SK-N-SH (cell line): Measurements from ENCODE around the gene SETD5. TPM values are rescaled to one million over a fixed set of nuclear protein-coding genes. Genes with fewer than 3 reads are reported as not detected.
A peak's percentile ranks its signal among the peaks of the same experiment; 100 is the strongest.

Experiments used
- CTCF ChIA-PET: fragments of 300-600, 350-600 bp; formaldehyde crosslinking; extraction: SDS; loops from one replicate; lab custom pipeline; 2021; lab: Yijun Ruan, JAX
- POLR2A ChIA-PET: fragments of 350-600 bp; sonication (Branson Sonifier 250); formaldehyde crosslinking; extraction: SDS; loops from one replicate; lab custom pipeline; 2020; ENCODE audit warnings: antibody characterized with exemption, inconsistent platforms; lab: Yijun Ruan, JAX
- DNase-seq: peaks from one replicate; pipeline ENCODE4 v3.0.0; 2012
- H2AFZ ChIP-seq: fragments of 200-600 bp; sonication (generic); 2 replicates; pipeline ENCODE4 v1.8.1; 2016; ENCODE audit warnings: antibody characterized with exemption, mild to moderate bottlenecking, low read depth
- H3F3A ChIP-seq: fragments of 200-600 bp; sonication (generic); replicated peaks from 2 replicates; pipeline ENCODE3; 2016; ENCODE audit warnings: antibody characterized with exemption, mild to moderate bottlenecking; ENCODE audit not compliant: insufficient read depth
- H3K27ac ChIP-seq, 2 experiments: fragments of 200-500 bp in 1 of 2; fragments of 200-600 bp in 1 of 2; sonication (Bioruptor generic) in 1 of 2; sonication (generic), shearing (Covaris generic) in 1 of 2; 2 replicates each; pipeline versions ENCODE4 v1.5.1 to v1.6.1; 2014 to 2016; ENCODE audit warnings: low read depth in 2 of 2, inconsistent platforms in 1 of 2, low read length in 1 of 2, mild to moderate bottlenecking in 1 of 2, mixed read lengths in 1 of 2
- H3K27me3 ChIP-seq: fragments of 200-600 bp; sonication (generic), shearing (Covaris generic); 2 replicates; pipeline ENCODE4 v1.6.1; 2016; ENCODE audit warnings: mixed run types; ENCODE audit not compliant: insufficient read depth
- H3K36me3 ChIP-seq, 2 experiments: fragments of 200-500 bp in 1 of 2; fragments of 200-600 bp in 1 of 2; sonication (Bioruptor generic) in 1 of 2; sonication (generic) in 1 of 2; replicated peaks in 1 of 2; 2 replicates each; pipeline versions ENCODE3 to v1.5.1; 2014 to 2016; ENCODE audit warnings: low read length in 1 of 2, mild to moderate bottlenecking in 1 of 2; ENCODE audit not compliant: insufficient read depth in 2 of 2, control insufficient read depth in 1 of 2
- H3K4me1 ChIP-seq, 2 experiments: fragments of 200-500 bp in 1 of 2; fragments of 200-600 bp in 1 of 2; sonication (Bioruptor generic) in 1 of 2; sonication (generic), shearing (Covaris generic) in 1 of 2; 2 replicates each; pipeline versions ENCODE4 v1.5.1 to v1.6.1; 2014 to 2016; ENCODE audit warnings: low read depth in 1 of 2, low read length in 1 of 2, mixed run types in 1 of 2; ENCODE audit not compliant: insufficient read depth in 2 of 2, control insufficient read depth in 1 of 2
- H3K4me2 ChIP-seq: fragments of 200-600 bp; sonication (generic), shearing (Covaris generic); 2 replicates; pipeline ENCODE4 v1.6.1; 2017; ENCODE audit warnings: mixed run types
- H3K4me3 ChIP-seq, 2 experiments: fragments of 200-500 bp in 1 of 2; fragments of 200-600 bp in 1 of 2; sonication (Bioruptor generic) in 1 of 2; sonication (generic), shearing (Covaris generic) in 1 of 2; 2 replicates each; pipeline versions ENCODE4 v1.5.1 to v1.8.1; 2014 to 2016; ENCODE audit warnings: low read depth in 2 of 2, inconsistent platforms in 1 of 2, low read length in 1 of 2, mild to moderate bottlenecking in 1 of 2, mixed read lengths in 1 of 2, moderate library complexity in 1 of 2
- H3K79me2 ChIP-seq: fragments of 200-600 bp; sonication (generic); 2 replicates; pipeline ENCODE4 v1.8.1; 2017; ENCODE audit warnings: mild to moderate bottlenecking; ENCODE audit not compliant: insufficient read depth
- H3K9ac ChIP-seq: fragments of 200-600 bp; sonication (generic); 2 replicates; pipeline ENCODE4 v1.6.1; 2017; ENCODE audit warnings: mixed run types
- H3K9me2 ChIP-seq: fragments of 200-600 bp; sonication (generic); 2 replicates; pipeline ENCODE4 v1.6.1; 2017; ENCODE audit warnings: mixed run types
- H3K9me3 ChIP-seq: fragments of 200-600 bp; sonication (generic); 2 replicates; pipeline ENCODE4 v1.6.1; 2017; ENCODE audit warnings: mixed run types, mild to moderate bottlenecking, moderate library complexity
- H4K20me1 ChIP-seq: fragments of 200-600 bp; sonication (generic); 2 replicates; pipeline ENCODE4 v1.6.1; 2017; ENCODE audit warnings: mild to moderate bottlenecking, mixed run types; ENCODE audit not compliant: insufficient read depth
- CHD2 ChIP-seq: fragments of 150-350 bp; IDR thresholded peaks from 2 replicates; pipeline ENCODE4 v1.6.1; 2018; ENCODE audit warnings: low read length; ENCODE audit not compliant: partially characterized antibody
- CTCF ChIP-seq: fragments of 200-600 bp; sonication (generic); IDR thresholded peaks from 2 replicates; pipeline ENCODE4 v1.6.1; 2017; ENCODE audit warnings: antibody characterized with exemption, mild to moderate bottlenecking, moderate library complexity
- FOXM1 ChIP-seq: IDR thresholded peaks from 2 replicates; pipeline ENCODE4 v1.4.0; 2012; ENCODE audit warnings: low read depth, mild to moderate bottlenecking
- GATA2 ChIP-seq: sonication (generic); formaldehyde crosslinking; IDR thresholded peaks from 2 replicates; pipeline ENCODE4 v1.5.0; 2020; ENCODE audit warnings: mild to moderate bottlenecking, missing genetic modification reagents
- RCOR1 ChIP-seq: fragments of 150-350 bp; IDR thresholded peaks from 2 replicates; pipeline ENCODE4 v1.6.1; 2017; ENCODE audit warnings: antibody characterized with exemption, low read length
- RFX5 ChIP-seq: IDR thresholded peaks from 2 replicates; pipeline ENCODE4 v1.6.1; 2012; ENCODE audit warnings: mild to moderate bottlenecking, improper control_type of control experiment, low read length
- RXRA ChIP-seq: IDR thresholded peaks from 2 replicates; pipeline ENCODE4 v1.4.0; 2012; ENCODE audit warnings: low read depth, mild to moderate bottlenecking, borderline replicate concordance
- SIN3A ChIP-seq: IDR thresholded peaks from 2 replicates; pipeline ENCODE4 v1.6.1; 2012; ENCODE audit warnings: low read depth, mild to moderate bottlenecking, low read length, moderate library complexity, borderline replicate concordance
- TAF1 ChIP-seq: IDR thresholded peaks from 2 replicates; pipeline ENCODE4 v1.6.1; 2012; ENCODE audit warnings: low read depth, mild to moderate bottlenecking, low read length, moderate library complexity, borderline replicate concordance
- WGBS: methylation state at CpG from one replicate; pipeline ENCODE4 v1.1.6; 2017; ENCODE audit warnings: low lambda C conversion rate; 5-methylcytosine and 5-hydroxymethylcytosine counted together
- polyA plus RNA-seq, 3 experiments: library from polyadenylated mRNA; depleted of rRNA; stranded (reverse); fragments of >200 nt; gene quantifications; 2 replicates each; pipeline ENCODE4 v1.2.3, GENCODE V29; 2012
- TF ChIP-seq, protein P1 (sequence below): IDR thresholded peaks from 2 replicates; pipeline ENCODE4 v1.4.0; 2012; ENCODE audit warnings: low read depth
- TF ChIP-seq, protein P2 (sequence below): IDR thresholded peaks from 2 replicates; pipeline ENCODE4 v1.4.0; 2012; ENCODE audit warnings: low read depth, borderline replicate concordance
- TF ChIP-seq, protein P3 (sequence below): IDR thresholded peaks from 2 replicates; pipeline ENCODE4 v1.6.1; 2012; ENCODE audit warnings: mild to moderate bottlenecking, low read depth, low read length, moderate library complexity
- TF ChIP-seq, protein P4 (sequence below): fragments of 150-350 bp; IDR thresholded peaks from 2 replicates; pipeline ENCODE4 v1.6.1; 2017; ENCODE audit warnings: antibody characterized with exemption, low read length, low read depth, borderline replicate concordance

SETD5 gene
- polyA plus RNA-seq, 1 of the 3 experiments (the other 2 are of a cell fraction), result 32.3 TPM

DNA sequence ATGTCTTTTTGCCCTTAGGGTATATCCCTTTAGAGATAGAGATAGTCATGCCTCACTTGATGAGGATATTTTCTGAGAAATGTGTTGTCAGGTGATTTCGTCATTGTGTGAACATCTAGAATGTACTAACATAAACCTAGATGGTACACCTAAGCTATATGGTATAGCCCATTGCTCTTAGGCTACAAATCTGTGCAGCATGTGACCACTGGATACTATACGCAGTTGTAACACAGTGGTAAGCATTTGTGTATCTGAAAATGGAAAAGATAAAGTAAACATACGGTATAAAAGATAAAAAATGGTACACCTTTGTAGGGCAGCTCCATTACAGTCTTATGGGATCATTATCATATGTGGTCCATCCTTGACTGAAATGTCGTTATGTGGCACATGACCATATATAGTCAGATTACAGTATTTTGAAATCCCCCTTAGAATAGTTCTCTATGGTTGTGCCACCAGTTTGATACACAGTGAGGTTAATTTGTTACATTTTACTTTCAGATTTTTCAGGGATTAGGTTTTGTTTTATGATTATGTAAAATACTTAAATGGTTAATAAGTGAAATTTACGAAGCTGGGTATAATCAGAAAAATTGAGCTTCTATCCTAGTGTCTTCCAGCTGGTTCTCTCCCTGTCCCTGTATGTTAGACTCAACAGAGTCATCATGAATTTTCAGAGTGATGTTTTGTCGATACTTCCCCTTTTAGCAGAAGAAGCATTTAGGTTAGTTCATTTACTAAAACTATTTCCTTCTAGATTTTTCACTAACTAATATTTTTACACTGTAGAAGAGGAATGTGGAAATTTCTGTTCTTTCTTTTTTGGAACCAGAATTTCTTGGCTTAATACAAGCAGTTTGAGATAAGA lies 12.8 kb downstream of the SETD5 start:
- peaks cover 100% of the 10 kb centered on the region for H3K79me2 ChIP-seq
- no peaks in the 10 kb centered on the region for H3K27me3 ChIP-seq
- no peaks in the 10 kb centered on the region for H3K9me3 ChIP-seq
- ChIA-PET CTCF (interaction anchor here (1.1 to 1.3 kb wide), 2 partner anchors 11 to 13 kb away, joined by 4 read pairs; no protein-coding TSS in a partner anchor), POLR2A (no interaction called here)
- no peak overlapping the region for H3K9ac ChIP-seq
- H4K20me1 ChIP-seq, result peaks cover 100% of the 10 kb centered on the region
- DNase-seq, result no peak
- no peak overlapping the region for H2AFZ ChIP-seq
- H3K4me1 ChIP-seq, result peaks cover 3 to 13% of the 10 kb centered on the region in 2 experiments; a peak in 3 of 4 replicates
- peak overlapping the region in 1 of 2 experiments; percentile 42; a peak in 1 of 4 replicates for H3K27ac ChIP-seq
- 96% methylated on average over 6 of the region's 6 CpGs for WGBS
- H3K36me3 ChIP-seq, result peaks cover 2 to 22% of the 10 kb centered on the region in 2 experiments
- H3K9me2 ChIP-seq, result no peaks in the 10 kb centered on the region
- no peak overlapping the region for H3K4me2 ChIP-seq
- H3F3A ChIP-seq, result peaks cover 21% of the 10 kb centered on the region
- H3K4me3 ChIP-seq, result no peak overlapping the region
- no peak for TF ChIP-seq SIN3A
- no peak for TF ChIP-seq TAF1
- TF ChIP-seq FOXM1, result no peak
- no peak for TF ChIP-seq RXRA
- TF ChIP-seq, protein P1, sequence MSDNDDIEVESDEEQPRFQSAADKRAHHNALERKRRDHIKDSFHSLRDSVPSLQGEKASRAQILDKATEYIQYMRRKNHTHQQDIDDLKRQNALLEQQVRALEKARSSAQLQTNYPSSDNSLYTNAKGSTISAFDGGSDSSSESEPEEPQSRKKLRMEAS, result no peak
- TF ChIP-seq, protein P2, sequence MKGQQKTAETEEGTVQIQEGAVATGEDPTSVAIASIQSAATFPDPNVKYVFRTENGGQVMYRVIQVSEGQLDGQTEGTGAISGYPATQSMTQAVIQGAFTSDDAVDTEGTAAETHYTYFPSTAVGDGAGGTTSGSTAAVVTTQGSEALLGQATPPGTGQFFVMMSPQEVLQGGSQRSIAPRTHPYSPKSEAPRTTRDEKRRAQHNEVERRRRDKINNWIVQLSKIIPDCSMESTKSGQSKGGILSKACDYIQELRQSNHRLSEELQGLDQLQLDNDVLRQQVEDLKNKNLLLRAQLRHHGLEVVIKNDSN, result no peak
- TF ChIP-seq RFX5, result no peak
- TF ChIP-seq, protein P3, sequence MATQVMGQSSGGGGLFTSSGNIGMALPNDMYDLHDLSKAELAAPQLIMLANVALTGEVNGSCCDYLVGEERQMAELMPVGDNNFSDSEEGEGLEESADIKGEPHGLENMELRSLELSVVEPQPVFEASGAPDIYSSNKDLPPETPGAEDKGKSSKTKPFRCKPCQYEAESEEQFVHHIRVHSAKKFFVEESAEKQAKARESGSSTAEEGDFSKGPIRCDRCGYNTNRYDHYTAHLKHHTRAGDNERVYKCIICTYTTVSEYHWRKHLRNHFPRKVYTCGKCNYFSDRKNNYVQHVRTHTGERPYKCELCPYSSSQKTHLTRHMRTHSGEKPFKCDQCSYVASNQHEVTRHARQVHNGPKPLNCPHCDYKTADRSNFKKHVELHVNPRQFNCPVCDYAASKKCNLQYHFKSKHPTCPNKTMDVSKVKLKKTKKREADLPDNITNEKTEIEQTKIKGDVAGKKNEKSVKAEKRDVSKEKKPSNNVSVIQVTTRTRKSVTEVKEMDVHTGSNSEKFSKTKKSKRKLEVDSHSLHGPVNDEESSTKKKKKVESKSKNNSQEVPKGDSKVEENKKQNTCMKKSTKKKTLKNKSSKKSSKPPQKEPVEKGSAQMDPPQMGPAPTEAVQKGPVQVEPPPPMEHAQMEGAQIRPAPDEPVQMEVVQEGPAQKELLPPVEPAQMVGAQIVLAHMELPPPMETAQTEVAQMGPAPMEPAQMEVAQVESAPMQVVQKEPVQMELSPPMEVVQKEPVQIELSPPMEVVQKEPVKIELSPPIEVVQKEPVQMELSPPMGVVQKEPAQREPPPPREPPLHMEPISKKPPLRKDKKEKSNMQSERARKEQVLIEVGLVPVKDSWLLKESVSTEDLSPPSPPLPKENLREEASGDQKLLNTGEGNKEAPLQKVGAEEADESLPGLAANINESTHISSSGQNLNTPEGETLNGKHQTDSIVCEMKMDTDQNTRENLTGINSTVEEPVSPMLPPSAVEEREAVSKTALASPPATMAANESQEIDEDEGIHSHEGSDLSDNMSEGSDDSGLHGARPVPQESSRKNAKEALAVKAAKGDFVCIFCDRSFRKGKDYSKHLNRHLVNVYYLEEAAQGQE, result no peak

GRCh38 chr3:9411302-9411701 lies 13.9 kb downstream of the SETD5 start:
- H2AFZ ChIP-seq, result no peak overlapping the region
- H3K4me2 ChIP-seq, result no peak overlapping the region
- CTCF ChIA-PET, result no interaction called here
- H3K9me3 ChIP-seq, result no peaks in the 10 kb centered on the region
- TF ChIP-seq, protein P4, sequence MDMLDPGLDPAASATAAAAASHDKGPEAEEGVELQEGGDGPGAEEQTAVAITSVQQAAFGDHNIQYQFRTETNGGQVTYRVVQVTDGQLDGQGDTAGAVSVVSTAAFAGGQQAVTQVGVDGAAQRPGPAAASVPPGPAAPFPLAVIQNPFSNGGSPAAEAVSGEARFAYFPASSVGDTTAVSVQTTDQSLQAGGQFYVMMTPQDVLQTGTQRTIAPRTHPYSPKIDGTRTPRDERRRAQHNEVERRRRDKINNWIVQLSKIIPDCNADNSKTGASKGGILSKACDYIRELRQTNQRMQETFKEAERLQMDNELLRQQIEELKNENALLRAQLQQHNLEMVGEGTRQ, result no peak
- TF ChIP-seq GATA2, result no peak
- TF ChIP-seq SIN3A, result no peak
- no peak for TF ChIP-seq CHD2
- no peak for TF ChIP-seq RCOR1
- no peak for TF ChIP-seq CTCF
- TF ChIP-seq, all 33 proteins: peak for 0
- DNase-seq, result no peak
- Histone ChIP-seq H3K4me1 (peaks cover 0 to 4% of the 10 kb centered on the region in 2 experiments; a peak in 2 of 4 replicates), H3F3A (peaks cover 24% of the 10 kb centered on the region), H3K27ac (no peak overlapping the region), H4K20me1 (peaks cover 100% of the 10 kb centered on the region), H3K9ac (no peak overlapping the region), H3K4me3 (no peak overlapping the region), H3K9me2 (no peaks in the 10 kb centered on the region), H3K36me3 (peaks cover 2 to 30% of the 10 kb centered on the region in 2 experiments), H3K79me2 (peaks cover 100% of the 10 kb centered on the region), H3K27me3 (no peaks in the 10 kb centered on the region)
- WGBS, result 90% methylated on average over 1 of the region's 1 CpG
- POLR2A ChIA-PET, result no interaction called here
